Upper lobe of right lung (tissue), 1 donor: ENCODE data around the gene ZNF536. TPM values are rescaled to one million over a fixed set of nuclear protein-coding genes. Genes with fewer than 3 reads are reported as not detected.

ENCODE experiments used
- ATAC-seq: fragments of 200-7000 bp; cut with Tn5 transposase; one replicate; pipeline ENCODE4 v1.9.1; 2020; ENCODE audit warnings: mild to moderate bottlenecking, moderate library complexity
- DNase-seq: peaks from one replicate; pipeline ENCODE4 v3.0.0-alpha.2; 2020
- H3K27ac ChIP-seq: fragments of 200-600 bp; one replicate; pipeline ENCODE4 v1.8.0; 2022
- H3K27me3 ChIP-seq: fragments of 200-600 bp; one replicate; pipeline ENCODE4 v1.8.0; 2022; ENCODE audit warnings: mild to moderate bottlenecking
- H3K36me3 ChIP-seq: fragments of 200-600 bp; one replicate; pipeline ENCODE4 v1.8.0; 2022
- H3K4me1 ChIP-seq: fragments of 200-600 bp; one replicate; pipeline ENCODE4 v1.8.0; 2022
- H3K4me3 ChIP-seq: fragments of 200-600 bp; one replicate; pipeline ENCODE4 v1.8.0; 2022; ENCODE audit warnings: mild to moderate bottlenecking
- H3K9me3 ChIP-seq: fragments of 200-600 bp; one replicate; pipeline ENCODE4 v1.8.0; 2022
- intact Hi-C: fragments of 100-400 bp; cut with DNase I; formaldehyde crosslinking; loops from one replicate; pipeline ENCODE4 v1.11.0; 2022
- total RNA-seq: library from RNA; stranded (reverse); fragmentation: NEBNext Ultra II Directional; extraction: Animal tissue kit (Norgen Biotek cat#: 25700); gene quantifications from one replicate; pipeline ENCODE4 v1.2.1, GENCODE V29; 2021
- TF ChIP-seq, protein P1 (sequence below): fragments of 200-600 bp; IDR thresholded peaks from one replicate; pipeline ENCODE4 v1.8.0; 2022; ENCODE audit warnings: antibody characterized with exemption
- donor health status: DM: no; HTN: yes; CAD: no; lungs with severe emphysema.

The ZNF536 gene
- total RNA-seq, 1 donor from 2014 or later, result 0.09 TPM

DNA sequence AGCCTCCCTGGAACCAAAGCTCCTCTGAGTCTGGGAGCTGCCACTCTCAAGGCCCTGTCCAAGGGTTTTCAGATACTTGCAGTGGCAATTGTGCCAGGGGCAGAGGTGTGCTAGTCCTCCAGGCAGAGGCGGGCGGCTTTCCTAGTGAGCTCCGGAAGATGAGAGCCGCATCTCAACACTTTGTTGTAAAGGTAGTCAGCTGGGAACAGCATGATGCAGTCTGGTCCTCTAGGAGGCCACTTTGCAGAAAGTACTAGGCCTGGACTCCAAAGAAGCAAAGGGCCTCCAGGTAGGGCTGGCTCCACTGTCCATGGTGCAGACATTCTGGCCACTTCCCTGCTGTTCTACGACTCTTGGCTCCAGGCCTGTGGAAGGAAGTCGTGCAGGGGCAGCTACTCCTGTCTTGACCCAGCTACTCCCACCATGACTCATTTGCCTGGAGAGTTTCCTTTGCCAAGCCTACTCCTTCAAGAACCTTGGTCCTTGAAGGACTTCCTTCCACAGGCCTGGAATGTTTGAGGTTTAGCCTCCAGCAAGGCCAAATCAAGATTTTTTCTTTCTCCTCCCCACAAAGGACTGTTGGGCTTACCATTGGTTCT, 9.9 kb upstream of the ZNF536 start:
- ATAC-seq (no peak), DNase-seq (no peak)
- Histone ChIP-seq H3K36me3 (no peaks in the 10 kb centered on the region), H3K27ac (no peak overlapping the region), H3K4me1 (no peaks in the 10 kb centered on the region), H3K4me3 (no peak overlapping the region), H3K9me3 (no peaks in the 10 kb centered on the region), H3K27me3 (no peaks in the 10 kb centered on the region)
- TF ChIP-seq, protein P1, sequence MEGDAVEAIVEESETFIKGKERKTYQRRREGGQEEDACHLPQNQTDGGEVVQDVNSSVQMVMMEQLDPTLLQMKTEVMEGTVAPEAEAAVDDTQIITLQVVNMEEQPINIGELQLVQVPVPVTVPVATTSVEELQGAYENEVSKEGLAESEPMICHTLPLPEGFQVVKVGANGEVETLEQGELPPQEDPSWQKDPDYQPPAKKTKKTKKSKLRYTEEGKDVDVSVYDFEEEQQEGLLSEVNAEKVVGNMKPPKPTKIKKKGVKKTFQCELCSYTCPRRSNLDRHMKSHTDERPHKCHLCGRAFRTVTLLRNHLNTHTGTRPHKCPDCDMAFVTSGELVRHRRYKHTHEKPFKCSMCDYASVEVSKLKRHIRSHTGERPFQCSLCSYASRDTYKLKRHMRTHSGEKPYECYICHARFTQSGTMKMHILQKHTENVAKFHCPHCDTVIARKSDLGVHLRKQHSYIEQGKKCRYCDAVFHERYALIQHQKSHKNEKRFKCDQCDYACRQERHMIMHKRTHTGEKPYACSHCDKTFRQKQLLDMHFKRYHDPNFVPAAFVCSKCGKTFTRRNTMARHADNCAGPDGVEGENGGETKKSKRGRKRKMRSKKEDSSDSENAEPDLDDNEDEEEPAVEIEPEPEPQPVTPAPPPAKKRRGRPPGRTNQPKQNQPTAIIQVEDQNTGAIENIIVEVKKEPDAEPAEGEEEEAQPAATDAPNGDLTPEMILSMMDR, result no peak
- intact Hi-C loops, result no loop called here

DNA sequence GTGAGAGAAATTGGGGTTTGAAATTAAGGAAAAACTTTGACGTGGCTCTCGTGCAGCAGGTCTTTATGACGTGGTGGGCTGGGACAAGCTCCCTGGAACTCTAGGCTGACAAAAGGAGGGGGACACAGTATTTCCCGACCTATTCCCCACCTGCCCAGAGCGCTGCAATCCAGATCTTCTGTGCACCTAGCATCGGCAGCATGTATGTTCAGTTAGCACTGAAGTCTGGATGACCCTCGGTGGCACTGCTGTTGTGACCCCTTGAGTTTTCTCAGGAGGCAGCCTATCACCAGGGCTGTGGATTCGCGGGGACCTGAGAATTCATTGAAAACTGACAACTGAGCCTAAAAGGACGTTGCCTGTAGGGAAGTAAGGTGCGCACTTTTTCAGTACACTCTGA, 9.1 kb upstream of the ZNF536 start:
- H3K4me1 ChIP-seq, result no peaks in the 10 kb centered on the region
- ATAC-seq, result no peak
- no peak overlapping the region for H3K4me3 ChIP-seq
- TF ChIP-seq, protein P1, result no peak
- H3K9me3 ChIP-seq, result no peaks in the 10 kb centered on the region
- H3K36me3 ChIP-seq, result no peaks in the 10 kb centered on the region
- no peak overlapping the region for H3K27ac ChIP-seq
- intact Hi-C loops, result no loop called here
- no peaks in the 10 kb centered on the region for H3K27me3 ChIP-seq
- no peak for DNase-seq

DNA sequence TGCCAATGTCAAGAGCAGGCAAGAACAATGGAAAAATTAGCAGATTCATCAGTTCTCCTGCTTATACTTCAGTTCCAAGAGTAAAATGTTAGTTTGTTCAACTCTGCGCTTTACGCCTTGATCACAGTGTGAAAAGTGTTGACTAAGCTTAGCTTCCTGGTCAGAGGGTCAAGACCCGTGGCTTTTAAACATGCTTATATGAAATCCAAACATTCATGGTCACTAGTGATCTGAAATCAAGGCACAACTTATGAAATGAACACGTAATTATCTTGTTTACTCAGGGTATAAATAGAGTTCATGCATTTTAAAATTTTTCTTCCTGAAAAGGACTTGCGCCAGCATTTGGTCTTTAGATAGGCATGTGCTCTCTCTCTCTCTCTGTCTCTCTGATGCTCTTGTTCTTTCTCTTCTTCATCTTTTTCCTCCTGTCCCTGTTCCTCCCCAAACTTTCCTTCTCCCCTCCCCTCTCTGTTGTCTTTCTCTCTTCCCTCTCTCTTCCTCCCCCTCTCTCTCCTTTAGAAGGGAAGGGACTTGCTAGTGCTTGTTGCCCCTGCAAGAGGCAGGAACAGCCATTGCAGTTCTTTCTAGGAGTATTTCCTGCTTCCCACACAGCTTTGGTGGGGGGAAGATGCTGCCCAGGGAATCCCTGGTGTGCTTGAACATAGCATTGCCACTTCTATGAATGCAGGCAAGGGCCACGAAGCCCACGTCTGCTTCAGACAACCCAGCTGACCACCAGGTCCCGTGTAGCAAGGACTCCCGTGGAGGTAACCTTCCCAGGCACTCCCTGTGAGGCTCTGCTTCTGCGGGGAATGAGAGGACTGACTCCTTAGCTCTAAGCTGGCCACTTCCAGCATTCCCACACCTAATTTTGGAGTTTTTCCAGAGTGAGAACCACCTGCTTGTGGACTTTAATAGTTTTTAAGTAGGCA, 7.1 kb upstream of the ZNF536 start:
- TF ChIP-seq, protein P1, result no peak
- Histone ChIP-seq H3K4me3 (no peak overlapping the region), H3K9me3 (no peaks in the 10 kb centered on the region), H3K27ac (no peak overlapping the region), H3K4me1 (no peaks in the 10 kb centered on the region), H3K36me3 (no peaks in the 10 kb centered on the region), H3K27me3 (peaks cover 3% of the 10 kb centered on the region)
- ATAC-seq (no peak), DNase-seq (no peak)
- intact Hi-C loops, result no loop called here

DNA sequence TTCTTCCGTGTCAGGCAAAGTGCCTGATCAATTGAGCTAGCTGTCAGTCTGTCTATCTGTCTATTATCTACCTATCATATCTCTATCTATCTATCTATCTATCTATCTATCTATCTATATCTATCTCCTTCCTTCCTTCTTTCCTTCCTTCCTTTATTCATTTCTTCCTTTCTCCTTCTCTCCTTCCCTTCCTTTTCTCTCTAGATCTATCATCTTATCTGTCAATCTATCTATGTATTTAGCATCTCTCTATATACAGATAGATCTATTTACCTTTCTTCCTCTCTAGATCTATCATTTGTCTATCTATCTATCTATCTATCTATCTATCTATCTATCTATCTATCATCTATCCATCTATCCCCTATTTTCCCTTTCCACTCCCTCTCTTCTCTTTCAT, 5.9 kb upstream of the ZNF536 start:
- Histone ChIP-seq H3K4me3 (no peak overlapping the region), H3K4me1 (no peaks in the 10 kb centered on the region), H3K27me3 (peaks cover 3% of the 10 kb centered on the region), H3K36me3 (no peaks in the 10 kb centered on the region), H3K9me3 (no peaks in the 10 kb centered on the region), H3K27ac (no peak overlapping the region)
- DNase-seq, result no peak
- intact Hi-C loops, result no loop called here
- ATAC-seq, result no peak
- TF ChIP-seq, protein P1, result no peak

DNA sequence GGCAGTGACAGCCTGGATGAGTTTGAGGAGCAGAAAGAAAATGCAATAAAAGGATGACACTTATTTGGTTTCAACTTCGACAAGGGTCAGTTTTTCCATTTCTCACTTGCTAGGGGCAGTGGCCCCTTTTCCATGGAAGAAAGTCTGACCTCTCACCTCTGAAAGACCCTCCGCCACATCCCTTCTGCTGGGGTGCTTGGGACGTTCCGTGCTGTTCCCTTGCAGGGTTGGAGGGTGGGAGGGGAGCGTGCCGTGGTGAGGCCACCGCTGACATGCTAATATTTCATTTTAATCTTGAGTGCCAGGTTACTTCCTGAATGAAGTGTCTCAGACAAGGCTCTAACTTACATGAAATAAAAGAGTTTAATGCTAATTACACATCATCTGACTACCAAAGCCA, 5.2 kb upstream of the ZNF536 start:
- no peaks in the 10 kb centered on the region for H3K9me3 ChIP-seq
- no peak overlapping the region for H3K4me3 ChIP-seq
- no peaks in the 10 kb centered on the region for H3K4me1 ChIP-seq
- intact Hi-C loops, result no loop called here
- ATAC-seq (no peak), DNase-seq (no peak)
- TF ChIP-seq, protein P1, result no peak
- H3K27ac ChIP-seq, result no peak overlapping the region
- H3K27me3 ChIP-seq, result peaks cover 3% of the 10 kb centered on the region
- H3K36me3 ChIP-seq, result no peaks in the 10 kb centered on the region
